ENCODE results near the gene DDIAS.
"Not testable (repeated sequence)": the region's sequence is repeated elsewhere in the genome, so short reads cannot be mapped to it uniquely, and the experiment has no call there.

DDIAS gene

GRCh38 chr11:82901165-82901921, at the start of gene DDIAS:
DDIAS (plus strand) TSS chr11:82901736; CDS start chr11:82914739, 13,003 bp downstream.
- H3K9me3 Mint-ChIP-seq = no peaks in the 10 kb centered on the region
- H3K27me3 Mint-ChIP-seq (ENCODE audit: low read depth) = no peaks in the 10 kb centered on the region
- peaks cover 42% of the 10 kb centered on the region for H3K4me1 Mint-ChIP-seq (ENCODE audit: low read depth)
- peak within 1 kb of the TSS; percentile 97 for H3K4me3 Mint-ChIP-seq
- H3K36me3 Mint-ChIP-seq (ENCODE audit: low read depth) = peaks cover 4% of the 10 kb centered on the region
- H3K27ac Mint-ChIP-seq = peak within 1 kb of the TSS; percentile 99

GRCh38 chr11:82854242-82854641, 47.3 kb upstream of the DDIAS start:
- no peaks in the 10 kb centered on the region for H3K27me3 Mint-ChIP-seq (ENCODE audit: low read depth)
- no peak overlapping the region for H3K27ac Mint-ChIP-seq
- peaks cover 3% of the 10 kb centered on the region for H3K36me3 Mint-ChIP-seq (ENCODE audit: low read depth)
- peaks cover 9% of the 10 kb centered on the region for H3K4me1 Mint-ChIP-seq (ENCODE audit: low read depth)
- H3K4me3 Mint-ChIP-seq = no peak overlapping the region
- H3K9me3 Mint-ChIP-seq = no peaks in the 10 kb centered on the region

DNA sequence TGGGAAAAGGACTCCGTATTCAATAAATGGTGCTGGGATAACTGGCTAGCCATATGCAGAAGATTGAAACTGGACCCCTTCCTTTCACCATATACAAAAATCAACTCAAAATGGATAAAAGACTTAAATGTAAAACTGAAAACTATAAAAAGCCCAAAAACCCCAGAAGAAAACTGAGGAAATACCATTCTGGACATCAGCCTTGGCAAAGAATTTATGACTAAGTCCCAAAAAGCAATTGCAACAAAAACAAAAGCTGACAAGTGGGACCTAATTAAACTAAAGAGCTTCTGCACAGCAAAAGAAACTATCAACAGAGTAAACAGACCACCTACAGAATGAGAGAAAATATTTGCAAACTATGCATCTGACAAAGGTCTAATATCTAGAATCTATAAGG, 46.6 kb upstream of the DDIAS start:
- H3K27ac Mint-ChIP-seq; H3K4me3 Mint-ChIP-seq; H3K27me3 Mint-ChIP-seq (ENCODE audit: low read depth); H3K4me1 Mint-ChIP-seq (ENCODE audit: low read depth); H3K9me3 Mint-ChIP-seq; H3K36me3 Mint-ChIP-seq (ENCODE audit: low read depth): not testable (repeated sequence)

GRCh38 chr11:82855616-82856015, 45.9 kb upstream of the DDIAS start:
- H3K36me3 Mint-ChIP-seq (ENCODE audit: low read depth) = peaks cover 3% of the 10 kb centered on the region

GRCh38 chr11:82857145-82857544, 44.4 kb upstream of the DDIAS start:
- Mint-ChIP-seq H3K27me3 (ENCODE audit: low read depth) (peaks cover 4% of the 10 kb centered on the region), H3K27ac (no peak overlapping the region), H3K36me3 (ENCODE audit: low read depth) (no peaks in the 10 kb centered on the region), H3K9me3 (no peaks in the 10 kb centered on the region), H3K4me1 (ENCODE audit: low read depth) (peaks cover 8% of the 10 kb centered on the region), H3K4me3 (no peak overlapping the region)

More at GRCh38 chr11:82855616-82856015, 45.9 kb upstream of the DDIAS start:
- no peak overlapping the region for H3K4me3 Mint-ChIP-seq
- no peaks in the 10 kb centered on the region for H3K9me3 Mint-ChIP-seq
- H3K27me3 Mint-ChIP-seq (ENCODE audit: low read depth) = no peaks in the 10 kb centered on the region
- H3K4me1 Mint-ChIP-seq (ENCODE audit: low read depth) = peaks cover 9% of the 10 kb centered on the region
- no peak overlapping the region for H3K27ac Mint-ChIP-seq

DNA sequence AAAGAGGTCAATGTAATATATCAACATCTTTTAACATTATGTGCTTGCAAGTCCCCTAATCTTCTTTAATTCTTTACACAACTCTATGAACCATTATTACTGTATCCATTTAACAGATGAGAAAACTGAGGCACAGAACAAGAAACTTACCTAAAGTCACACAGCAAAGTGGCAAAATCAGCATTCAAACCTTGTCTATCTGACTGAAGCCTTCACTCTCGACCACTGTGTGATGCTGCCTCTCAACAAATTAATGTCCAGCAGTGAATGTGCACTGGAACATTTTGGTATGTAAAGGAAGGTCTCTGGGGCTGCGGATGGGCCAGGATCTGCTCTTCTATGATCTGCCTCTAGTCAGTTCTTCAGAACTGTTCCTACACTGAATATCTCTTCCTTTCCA, 43.4 kb upstream of the DDIAS start:
- H3K27me3 Mint-ChIP-seq (ENCODE audit: low read depth) = peaks cover 4% of the 10 kb centered on the region

GRCh38 chr11:82858556-82859091, 42.9 kb upstream of the DDIAS start:
- peaks cover 8% of the 10 kb centered on the region for H3K4me1 Mint-ChIP-seq (ENCODE audit: low read depth)
- H3K9me3 Mint-ChIP-seq = no peaks in the 10 kb centered on the region
- H3K36me3 Mint-ChIP-seq (ENCODE audit: low read depth) = no peaks in the 10 kb centered on the region
- H3K27me3 Mint-ChIP-seq (ENCODE audit: low read depth) = peaks cover 4% of the 10 kb centered on the region
- H3K27ac Mint-ChIP-seq = no peak overlapping the region
- no peak overlapping the region for H3K4me3 Mint-ChIP-seq

More for the DNA sequence above, 43.4 kb upstream of the DDIAS start:
- H3K27ac Mint-ChIP-seq = no peak overlapping the region
- no peaks in the 10 kb centered on the region for H3K36me3 Mint-ChIP-seq (ENCODE audit: low read depth)
- H3K4me3 Mint-ChIP-seq = no peak overlapping the region
- H3K9me3 Mint-ChIP-seq = no peaks in the 10 kb centered on the region
- H3K4me1 Mint-ChIP-seq (ENCODE audit: low read depth) = peaks cover 8% of the 10 kb centered on the region

DNA sequence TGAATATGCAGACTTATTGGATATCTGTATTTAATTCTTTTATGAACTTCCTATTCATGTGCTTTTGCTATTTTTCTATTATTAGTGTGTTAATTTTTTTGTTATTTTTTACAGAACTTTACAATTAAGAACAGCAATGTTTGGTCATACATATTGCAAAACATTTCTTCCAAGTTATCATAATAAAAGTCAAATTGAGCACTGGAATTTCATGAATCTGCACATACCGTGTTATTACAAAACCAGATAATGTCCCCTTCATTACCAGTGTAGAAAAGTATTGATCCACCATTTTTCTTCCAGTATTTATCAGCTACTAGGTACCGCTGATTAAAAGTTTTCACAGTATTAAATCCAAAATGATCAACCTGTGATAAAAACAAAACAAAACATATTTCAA, 41.8 kb upstream of the DDIAS start:
- H3K4me1 Mint-ChIP-seq (ENCODE audit: low read depth) = no peaks in the 10 kb centered on the region
- no peaks in the 10 kb centered on the region for H3K36me3 Mint-ChIP-seq (ENCODE audit: low read depth)
- peaks cover 4% of the 10 kb centered on the region for H3K27me3 Mint-ChIP-seq (ENCODE audit: low read depth)
- no peak overlapping the region for H3K27ac Mint-ChIP-seq
- no peaks in the 10 kb centered on the region for H3K9me3 Mint-ChIP-seq
- no peak overlapping the region for H3K4me3 Mint-ChIP-seq

DNA sequence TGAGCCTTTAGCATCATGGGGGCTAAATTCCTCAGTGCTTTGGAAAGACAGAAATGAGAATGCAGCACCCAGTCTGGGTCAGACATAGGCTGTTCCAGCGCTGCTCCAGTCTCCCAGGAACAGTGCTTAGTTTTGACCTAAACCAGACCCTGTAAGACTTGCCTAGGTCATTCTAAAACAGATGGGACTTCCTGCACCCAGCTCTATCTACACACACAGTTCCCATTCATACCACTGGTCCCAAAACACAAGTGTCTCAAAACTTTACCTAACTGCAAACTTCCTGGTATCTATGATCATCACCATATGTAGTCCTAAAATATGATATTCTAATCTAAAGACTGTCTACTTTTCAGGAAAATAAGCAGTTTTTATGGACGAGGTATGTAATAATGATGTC, 39.2 kb upstream of the DDIAS start:
- Mint-ChIP-seq H3K27me3 (ENCODE audit: low read depth) (peaks cover 4% of the 10 kb centered on the region), H3K4me3 (no peak overlapping the region), H3K36me3 (ENCODE audit: low read depth) (no peaks in the 10 kb centered on the region), H3K4me1 (ENCODE audit: low read depth) (no peaks in the 10 kb centered on the region), H3K9me3 (no peaks in the 10 kb centered on the region), H3K27ac (no peak overlapping the region)

- no peaks in the 10 kb centered on the region for H3K36me3 Mint-ChIP-seq (ENCODE audit: low read depth)
- no peak overlapping the region for H3K27ac Mint-ChIP-seq
- peaks cover 4% of the 10 kb centered on the region for H3K27me3 Mint-ChIP-seq (ENCODE audit: low read depth)
- peaks cover 3% of the 10 kb centered on the region for H3K4me1 Mint-ChIP-seq (ENCODE audit: low read depth)
- no peak overlapping the region for H3K4me3 Mint-ChIP-seq
- no peaks in the 10 kb centered on the region for H3K9me3 Mint-ChIP-seq
Observed at GRCh38 chr11:82863209-82863608, 38.3 kb upstream of the DDIAS start.

GRCh38 chr11:82864268-82864667, 37.3 kb upstream of the DDIAS start:
- peaks cover 3% of the 10 kb centered on the region for H3K4me1 Mint-ChIP-seq (ENCODE audit: low read depth)
- no peak overlapping the region for H3K4me3 Mint-ChIP-seq
- H3K27me3 Mint-ChIP-seq (ENCODE audit: low read depth) = peaks cover 4% of the 10 kb centered on the region
- H3K27ac Mint-ChIP-seq = no peak overlapping the region
- H3K9me3 Mint-ChIP-seq = no peaks in the 10 kb centered on the region
- H3K36me3 Mint-ChIP-seq (ENCODE audit: low read depth) = no peaks in the 10 kb centered on the region

DNA sequence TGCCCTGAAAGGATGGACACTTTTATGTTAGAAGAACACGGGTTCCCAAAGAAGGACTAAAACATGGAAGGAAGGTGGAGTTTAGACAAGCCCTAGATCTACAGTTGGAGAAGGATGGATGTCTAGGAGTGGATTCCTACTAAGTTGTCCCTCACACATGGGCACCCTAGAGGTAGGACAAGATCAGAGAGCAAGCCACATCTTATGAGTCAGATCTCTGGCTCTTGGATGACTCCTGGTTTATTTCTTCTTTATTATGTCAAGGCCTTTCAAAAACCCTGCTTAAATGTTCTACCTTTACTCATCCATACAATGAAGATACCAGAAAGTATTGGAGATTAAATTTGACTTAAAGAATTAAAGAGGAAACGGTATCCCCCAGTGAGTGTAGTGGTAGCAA, 35.7 kb upstream of the DDIAS start:
- H3K4me1 Mint-ChIP-seq (ENCODE audit: low read depth) = peaks cover 3% of the 10 kb centered on the region
- no peak overlapping the region for H3K27ac Mint-ChIP-seq

DNA sequence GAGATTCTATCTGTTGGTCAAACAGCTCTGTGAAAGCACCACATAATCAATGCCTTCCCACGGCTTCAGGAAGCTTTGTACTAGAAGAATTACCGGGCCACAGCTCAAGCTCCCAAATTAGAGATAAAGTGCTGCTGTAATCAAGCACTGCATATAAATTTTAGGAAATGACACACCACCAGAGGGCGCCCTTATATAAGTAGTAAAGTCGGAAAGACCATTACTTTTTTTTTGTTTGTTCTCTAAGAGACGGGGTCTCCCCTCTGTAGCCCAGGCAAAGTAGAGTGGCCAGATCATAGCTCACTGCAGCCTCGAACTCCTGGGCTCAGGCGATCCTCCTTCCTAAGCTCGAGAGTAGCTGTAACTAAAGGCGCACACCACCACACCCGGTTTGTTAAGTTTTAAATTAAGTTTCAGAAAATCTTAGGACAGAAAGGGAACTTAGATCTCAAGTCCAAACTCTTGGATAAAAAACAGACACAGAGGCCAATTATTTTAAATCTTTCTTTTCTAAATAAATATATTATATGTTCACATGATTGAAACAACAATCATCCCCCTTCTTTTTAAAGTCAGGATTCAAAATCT, 33.9 kb upstream of the DDIAS start:
- H3K27ac Mint-ChIP-seq = no peak overlapping the region
- H3K9me3 Mint-ChIP-seq = no peaks in the 10 kb centered on the region
- no peaks in the 10 kb centered on the region for H3K27me3 Mint-ChIP-seq (ENCODE audit: low read depth)
- no peak overlapping the region for H3K4me3 Mint-ChIP-seq
- H3K4me1 Mint-ChIP-seq (ENCODE audit: low read depth) = peaks cover 3% of the 10 kb centered on the region
- H3K36me3 Mint-ChIP-seq (ENCODE audit: low read depth) = no peaks in the 10 kb centered on the region

More for the DNA sequence above, 35.7 kb upstream of the DDIAS start:
- Mint-ChIP-seq H3K4me3 (no peak overlapping the region), H3K27me3 (ENCODE audit: low read depth) (peaks cover 4% of the 10 kb centered on the region), H3K36me3 (ENCODE audit: low read depth) (no peaks in the 10 kb centered on the region), H3K9me3 (no peaks in the 10 kb centered on the region)

DNA sequence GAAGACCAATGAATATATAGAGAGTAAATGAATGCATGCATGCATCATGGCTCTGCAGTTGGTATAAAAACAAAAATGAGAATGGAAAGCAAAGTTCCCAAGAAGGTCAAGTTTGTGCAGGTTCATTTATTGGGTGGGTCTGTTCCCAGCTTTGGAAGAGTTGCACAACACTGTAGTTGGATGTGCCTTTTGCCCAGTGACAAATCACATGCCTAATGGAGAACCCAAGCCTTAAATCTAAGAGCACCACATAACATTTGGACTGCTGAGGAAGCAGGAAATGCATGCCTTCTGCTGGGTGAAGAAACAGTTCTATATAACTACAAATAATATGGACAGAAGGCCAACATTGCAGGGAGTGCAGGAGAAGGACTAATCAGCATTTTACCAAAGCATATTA, 31.9 kb upstream of the DDIAS start:
- no peaks in the 10 kb centered on the region for H3K27me3 Mint-ChIP-seq (ENCODE audit: low read depth)
- peaks cover 18% of the 10 kb centered on the region for H3K4me1 Mint-ChIP-seq (ENCODE audit: low read depth)
- H3K27ac Mint-ChIP-seq = no peak overlapping the region
- H3K36me3 Mint-ChIP-seq (ENCODE audit: low read depth) = no peaks in the 10 kb centered on the region
- H3K4me3 Mint-ChIP-seq = no peak overlapping the region
- H3K9me3 Mint-ChIP-seq = no peaks in the 10 kb centered on the region

- H3K4me1 Mint-ChIP-seq (ENCODE audit: low read depth) = peaks cover 28% of the 10 kb centered on the region
- no peak overlapping the region for H3K4me3 Mint-ChIP-seq
- H3K27me3 Mint-ChIP-seq (ENCODE audit: low read depth) = no peaks in the 10 kb centered on the region
- no peaks in the 10 kb centered on the region for H3K36me3 Mint-ChIP-seq (ENCODE audit: low read depth)
- no peak overlapping the region for H3K27ac Mint-ChIP-seq
- peaks cover 2% of the 10 kb centered on the region for H3K9me3 Mint-ChIP-seq
Observed at GRCh38 chr11:82871646-82872045, 29.9 kb upstream of the DDIAS start.

Measured in T-helper 1 cell treated with Interleukin-12 subunit alpha and Interleukin-12 subunit beta and Interleukin-4 antibody, amounts not matched to agents 30 μg/mL and 1 μg/mL, for 36 hours (primary cell).